HG02884 (cell line): ENCODE data around the gene SPOCK2.

ENCODE experiments used
- ATAC-seq: cut with Tn5 transposase; IDR thresholded peaks from one replicate; pipeline ENCODE4 v1.9.1; 2021; ENCODE audit warnings: mild to moderate bottlenecking, moderate library complexity; ENCODE audit not compliant: unreplicated experiment

SPOCK2 gene

DNA sequence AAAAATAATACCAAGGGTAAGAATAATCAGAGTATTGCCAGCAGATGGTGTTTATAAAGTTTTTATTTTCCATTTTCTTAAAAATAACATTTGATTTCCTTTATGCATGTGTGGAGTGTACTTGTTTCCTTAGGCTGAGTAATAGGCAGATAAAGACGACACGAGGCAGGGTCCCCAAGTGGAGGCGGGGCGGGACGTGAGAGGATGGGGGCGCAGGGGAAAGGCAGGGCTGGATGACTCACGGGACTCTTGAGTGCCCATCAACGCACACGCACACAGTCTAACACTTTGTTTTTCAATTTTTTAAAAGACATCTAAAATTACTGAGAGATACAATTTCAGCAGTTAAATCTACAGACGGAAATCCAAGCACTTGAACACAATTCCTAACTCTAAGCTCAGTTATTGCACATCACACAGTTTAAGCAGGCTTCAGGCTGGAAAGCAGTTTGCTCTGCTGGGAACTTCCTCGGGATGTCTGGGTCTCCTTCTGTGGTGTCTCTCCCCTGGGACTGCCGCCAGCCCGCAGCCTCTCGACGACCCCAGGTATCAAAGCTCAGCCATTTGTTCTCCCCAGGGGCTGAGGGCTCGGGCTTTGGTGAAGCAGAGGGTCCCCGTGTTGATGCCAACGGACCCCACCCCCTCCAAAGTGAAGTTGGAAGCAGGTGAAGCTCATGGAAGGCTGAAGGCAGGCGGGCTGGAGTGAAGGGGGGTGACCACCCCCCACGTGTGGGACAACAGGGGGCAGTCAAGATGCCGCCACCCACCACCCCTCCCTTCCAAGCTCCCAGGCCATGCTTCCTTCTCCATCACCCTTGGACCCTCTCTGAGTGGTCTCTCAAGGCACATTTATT lies 29.1 kb downstream of the SPOCK2 start:
- no peak for ATAC-seq

DNA sequence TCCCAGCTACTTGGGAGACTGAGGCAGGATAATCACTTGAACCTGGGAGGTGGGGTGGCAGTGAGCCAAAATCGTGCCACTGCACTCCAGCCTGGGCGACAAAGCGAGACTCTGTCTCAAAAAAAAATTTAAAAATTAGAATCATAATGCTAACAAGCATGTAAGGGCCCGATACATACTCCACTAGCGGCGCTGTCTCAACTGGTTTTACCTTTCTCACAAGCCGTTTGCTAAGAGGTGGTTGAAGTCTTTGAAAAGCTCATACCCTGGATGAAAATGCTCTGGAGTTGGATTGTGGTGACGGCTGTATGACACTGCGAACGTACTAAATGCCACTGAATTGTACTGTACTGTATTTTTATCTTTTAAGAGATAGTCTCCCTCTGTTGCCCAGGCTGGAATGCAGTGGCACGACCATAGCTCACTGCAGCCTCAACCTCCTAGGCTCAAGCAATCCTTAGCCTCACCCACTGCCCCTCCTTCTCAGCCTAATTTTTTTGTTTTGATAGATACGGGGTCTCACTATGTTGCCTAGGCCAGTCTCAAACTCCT lies 29.9 kb downstream of the SPOCK2 start:
- no peak for ATAC-seq

DNA sequence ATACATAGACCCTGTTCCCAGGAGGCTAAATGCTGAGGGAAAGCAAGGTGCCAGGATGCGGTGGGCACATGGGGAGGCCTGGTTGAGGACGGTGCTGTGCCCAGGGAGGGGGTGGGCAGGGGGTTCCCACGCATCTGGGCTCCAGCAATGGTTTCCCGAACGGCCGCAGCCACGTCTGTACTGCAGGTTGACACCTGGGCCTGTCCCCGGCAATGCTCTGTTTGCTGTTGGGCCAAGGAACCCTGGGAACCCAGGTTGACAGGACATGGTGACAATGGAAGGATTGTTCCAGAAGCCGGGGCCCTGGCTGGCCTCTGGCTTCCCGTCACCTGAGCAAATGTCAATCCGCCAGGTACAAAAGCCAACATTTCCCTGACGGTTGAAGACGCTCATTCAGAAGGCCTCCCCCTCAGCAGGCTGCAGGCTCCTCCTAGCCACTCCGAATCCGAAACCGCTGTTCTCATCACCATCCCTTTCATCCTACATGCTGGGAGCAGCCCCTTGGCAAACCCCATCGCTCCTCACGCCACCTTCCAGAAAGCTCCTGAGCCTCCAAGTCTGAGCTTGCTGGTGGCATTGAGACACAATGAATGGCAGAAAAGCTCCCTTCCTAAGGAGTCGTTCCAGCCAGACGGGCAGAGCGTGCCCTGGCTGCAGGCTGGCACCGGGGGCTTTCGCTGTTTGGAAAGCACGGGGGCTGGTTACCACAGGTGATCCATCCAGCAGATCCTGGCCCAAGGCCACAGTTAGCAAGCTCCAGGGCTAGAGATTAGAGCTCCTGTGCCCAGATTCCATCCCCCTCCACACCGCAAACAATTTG lies 31.2 kb downstream of the SPOCK2 start:
- no peak for ATAC-seq

DNA sequence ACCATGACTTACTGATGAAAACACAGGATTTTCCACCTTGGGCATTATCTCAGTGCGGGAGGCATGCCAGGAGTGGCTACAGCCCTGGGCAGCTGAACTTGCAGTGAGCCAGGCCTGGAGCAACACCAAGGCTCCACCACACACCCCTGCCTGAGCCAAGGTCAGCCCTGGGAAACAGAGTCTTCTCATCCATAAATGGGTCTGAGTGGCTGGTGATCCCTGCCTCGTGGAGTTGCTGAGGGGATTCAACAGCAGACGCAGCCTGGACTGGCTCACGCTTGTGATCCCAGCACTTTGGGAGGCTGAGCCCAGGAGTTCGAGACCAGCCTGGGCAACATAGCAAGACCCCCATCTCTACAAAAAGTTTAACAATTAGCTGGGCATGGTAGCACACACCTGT lies 32.2 kb downstream of the SPOCK2 start:
- ATAC-seq: no peak

DNA sequence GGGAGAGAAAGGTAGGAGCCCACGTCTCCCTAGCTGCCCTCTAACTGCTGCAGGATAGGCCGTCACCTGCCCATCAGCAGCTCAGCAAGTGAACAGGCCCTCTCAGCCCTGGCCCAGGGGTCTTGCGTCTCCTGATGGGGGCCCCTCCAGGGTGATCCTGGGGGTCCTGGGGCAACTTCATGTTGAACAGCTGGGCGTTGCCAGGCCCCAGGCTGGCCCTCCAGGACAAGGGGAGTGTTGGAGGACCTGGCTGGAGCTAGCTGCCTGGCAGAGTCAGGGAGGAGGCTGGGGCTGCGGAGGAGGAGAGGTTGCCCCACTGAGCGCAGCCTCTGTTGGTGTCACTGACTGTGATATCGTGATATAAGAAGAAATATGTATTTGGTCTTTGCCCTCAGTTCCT lies 34.7 kb downstream of the SPOCK2 start:
- no peak for ATAC-seq

DNA sequence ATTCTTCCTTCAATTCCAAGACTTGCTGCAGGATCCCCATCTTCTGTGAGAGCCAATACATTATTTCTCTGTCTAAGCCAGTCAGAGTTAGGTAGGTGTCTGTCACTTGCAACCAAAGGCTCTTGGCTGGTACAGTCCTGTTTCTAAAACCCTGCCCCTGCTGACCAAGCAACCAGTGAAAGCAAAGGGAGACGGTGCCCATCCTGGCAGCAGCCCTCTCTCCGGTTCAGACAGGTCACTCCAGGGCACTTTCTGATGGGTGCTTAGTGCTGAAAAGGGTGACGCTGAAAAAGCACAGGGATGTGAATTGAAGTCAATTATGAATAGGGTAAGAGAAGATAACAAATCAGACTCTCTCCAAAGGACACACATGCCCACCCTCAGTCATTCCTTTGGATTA lies 37.5 kb downstream of the SPOCK2 start:
- no peak for ATAC-seq

DNA sequence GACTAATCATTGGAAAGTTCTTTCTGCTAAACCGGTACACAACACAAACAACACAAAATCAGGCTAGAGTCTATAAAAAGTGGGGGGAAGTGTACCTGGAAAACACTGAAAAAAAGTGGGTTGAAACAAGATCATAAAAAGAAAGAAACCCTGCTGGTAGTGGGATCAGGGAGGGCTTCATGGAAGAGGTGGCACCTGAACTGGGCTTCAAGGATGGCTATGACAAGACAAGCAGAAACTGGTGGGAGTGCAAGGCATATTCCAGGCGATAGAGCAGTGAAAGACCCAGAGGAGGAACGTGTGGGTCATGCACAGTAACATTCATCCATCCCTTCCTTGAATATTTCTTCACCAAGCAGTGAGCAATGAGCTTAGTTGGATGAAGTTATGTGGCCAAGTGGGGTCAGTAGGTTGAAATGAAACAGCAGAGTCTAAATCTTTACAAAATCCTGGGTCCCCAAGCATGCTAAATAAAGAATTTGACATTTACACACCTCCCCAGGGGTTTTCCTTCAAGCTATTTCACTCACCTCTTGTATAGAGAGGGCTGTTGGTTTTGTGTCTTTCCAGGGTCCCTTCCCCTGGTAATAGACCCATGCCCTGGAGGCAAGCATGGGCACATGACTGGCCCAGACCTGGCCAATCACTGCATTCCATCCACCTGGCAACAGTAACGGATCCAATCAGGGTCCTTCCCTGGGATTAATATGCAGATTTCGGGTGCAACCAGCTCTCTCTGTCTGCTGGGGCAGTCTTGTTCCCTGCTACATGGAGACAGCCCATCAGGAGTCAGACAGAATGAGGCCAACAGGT lies 38.2 kb downstream of the SPOCK2 start:
- ATAC-seq: no peak

DNA sequence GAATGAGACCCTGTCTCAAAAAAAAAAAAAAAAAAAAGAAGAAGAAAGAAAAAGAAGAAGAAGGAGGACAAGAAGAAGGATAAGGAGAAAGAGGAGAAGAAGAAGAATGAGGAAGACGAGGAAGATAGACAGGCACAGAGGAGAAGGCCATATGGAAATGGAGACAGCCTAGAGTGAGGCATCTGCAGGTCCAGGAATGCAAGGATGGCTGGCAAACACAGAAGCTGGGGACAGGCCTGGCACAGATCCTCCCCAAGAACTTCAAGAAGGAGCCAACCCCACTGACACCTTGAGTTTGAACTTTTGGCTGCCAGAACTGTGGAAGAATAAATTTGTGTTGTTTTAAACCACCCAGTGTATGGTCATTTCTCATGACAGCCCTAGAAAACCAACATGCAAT lies 38.9 kb downstream of the SPOCK2 start:
- ATAC-seq: no peak

DNA sequence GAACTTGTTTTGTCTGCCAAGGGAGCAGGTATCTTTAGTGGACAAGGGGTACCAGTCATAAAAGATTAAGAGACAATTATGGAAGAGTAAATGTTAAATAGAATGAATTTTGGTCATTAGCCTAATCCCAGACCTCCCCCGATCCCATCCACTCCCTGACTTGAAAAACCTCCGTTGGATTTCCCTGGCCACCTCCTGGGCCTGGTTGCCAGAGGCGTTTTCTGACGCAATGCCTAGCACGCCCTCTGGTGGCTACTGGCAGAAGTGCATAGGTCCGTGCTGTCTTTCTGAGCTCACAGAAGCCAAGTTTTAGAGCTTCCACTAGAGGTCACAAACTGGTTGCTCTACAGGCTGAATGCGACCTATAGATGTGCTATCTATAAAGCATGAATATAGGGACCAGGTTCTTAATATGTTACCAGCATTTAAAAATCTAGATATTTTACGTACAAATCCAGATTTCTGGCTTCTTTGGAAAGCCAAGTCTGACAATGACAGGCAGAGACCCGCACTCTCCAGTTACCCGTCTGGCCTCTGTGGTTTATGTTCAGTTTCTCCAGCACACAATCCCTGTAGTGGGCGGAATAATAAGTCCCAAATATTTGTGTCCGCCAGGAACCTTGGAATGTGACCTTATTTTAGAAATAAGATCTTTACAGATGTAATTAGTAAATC lies 39.8 kb downstream of the SPOCK2 start:
- ATAC-seq: no peak

DNA sequence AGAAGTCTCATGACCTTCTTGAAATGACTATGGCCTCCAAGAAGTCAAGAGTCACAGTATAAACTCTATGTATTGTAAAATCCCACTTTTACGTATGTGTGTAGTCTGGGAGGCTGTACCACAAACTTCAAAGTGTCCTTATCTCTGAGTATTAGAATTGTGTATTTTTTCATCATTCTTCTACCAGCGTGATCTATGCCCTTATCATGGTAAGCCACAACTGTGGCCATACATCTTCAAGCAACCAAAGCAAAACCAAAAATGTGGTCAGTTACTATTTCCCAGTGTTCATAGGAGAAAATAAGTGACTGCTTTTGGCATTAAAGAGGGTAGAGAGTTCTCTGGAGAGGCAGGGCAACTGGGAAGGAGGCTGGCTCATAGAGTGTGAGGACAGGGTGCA lies 42.8 kb downstream of the SPOCK2 start:
- no peak for ATAC-seq

DNA sequence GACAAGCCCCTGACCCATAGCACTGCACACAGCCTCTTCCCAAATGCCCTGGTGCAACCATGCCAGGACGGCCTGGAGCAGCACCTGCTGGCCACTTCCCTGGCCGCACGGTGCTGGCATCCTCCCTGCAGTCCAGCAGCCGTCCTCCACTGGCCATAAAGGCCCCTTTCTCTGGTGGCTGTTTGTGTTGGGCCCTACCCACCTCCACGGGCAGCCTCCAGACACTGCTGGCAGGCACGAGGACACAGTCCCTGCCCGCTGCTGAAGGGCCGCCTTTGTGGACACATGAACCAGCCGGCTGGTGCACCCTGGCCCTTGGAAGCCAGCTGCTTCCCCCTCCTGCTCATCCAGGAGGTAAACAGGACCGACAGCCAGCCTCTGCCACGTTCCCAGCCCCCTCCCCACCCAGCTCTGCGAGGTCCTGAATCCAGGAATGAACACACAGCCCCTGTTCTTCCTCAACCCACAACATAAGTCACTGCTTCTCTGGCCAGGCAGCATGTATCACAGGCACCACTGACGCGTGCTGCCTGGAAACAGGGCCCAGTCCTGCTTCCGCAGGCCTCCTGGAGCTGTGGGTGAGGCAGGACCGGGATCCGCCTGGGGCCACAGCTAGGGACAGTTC lies 43.8 kb downstream of the SPOCK2 start:
- no peak for ATAC-seq

DNA sequence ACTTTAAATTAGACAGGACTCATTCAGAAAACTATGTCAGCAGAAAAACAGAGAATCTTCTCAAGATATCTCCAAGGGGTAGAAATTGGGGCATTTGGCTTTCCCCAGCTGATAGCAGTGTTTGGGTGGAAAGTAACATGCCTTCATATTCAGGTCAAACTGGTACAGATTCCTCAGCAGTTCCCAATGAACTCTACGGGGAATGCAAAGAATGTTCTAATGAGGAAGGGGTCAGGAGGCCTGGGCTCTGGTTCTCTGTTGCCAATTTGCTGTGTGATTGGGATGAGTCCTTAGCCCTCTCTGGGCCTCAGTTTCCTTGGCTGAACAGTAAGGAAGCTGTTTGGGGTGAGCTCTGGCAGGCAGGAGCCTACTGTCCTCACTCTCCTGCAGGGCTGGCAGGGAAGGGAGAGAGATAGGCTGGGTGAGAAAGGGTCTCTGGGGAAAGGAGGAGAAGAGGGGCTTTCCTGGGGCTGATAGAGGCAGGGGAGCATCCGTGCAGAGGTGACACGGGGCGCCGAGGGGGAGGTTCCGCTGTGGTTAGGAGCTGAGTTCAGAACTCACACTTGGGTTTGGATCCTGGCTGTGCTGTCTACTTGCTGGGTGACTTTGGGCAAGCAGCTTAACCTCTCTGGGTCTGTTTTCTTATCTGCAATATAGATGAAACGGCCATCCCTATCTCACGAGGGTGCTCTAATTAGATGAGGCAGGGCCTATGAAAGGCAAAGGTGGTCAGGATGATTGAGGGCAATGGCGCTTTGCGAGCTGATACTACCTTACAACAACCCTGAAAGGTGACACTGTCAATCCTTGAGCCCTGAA lies 45.1 kb downstream of the SPOCK2 start:
- ATAC-seq: no peak

DNA sequence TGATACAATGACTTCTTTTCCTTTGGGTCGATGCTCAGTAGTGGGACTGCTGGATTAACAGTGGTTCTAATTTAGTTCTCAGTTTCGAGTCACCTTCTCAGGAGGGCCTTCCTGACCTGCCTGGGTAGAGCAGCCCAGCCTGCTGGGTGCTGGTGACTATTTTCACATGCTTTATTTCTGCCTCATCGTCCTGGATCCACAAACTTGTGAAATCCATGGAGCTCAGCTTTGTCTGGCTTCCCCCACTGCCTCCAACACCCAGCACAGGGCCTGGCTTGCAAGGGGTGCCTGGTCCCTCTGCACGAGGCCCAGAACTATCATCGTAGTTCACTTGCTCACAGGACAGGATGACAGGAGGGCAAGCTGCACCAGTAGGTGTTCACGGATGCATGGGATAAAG lies 46.9 kb downstream of the SPOCK2 start:
- no peak for ATAC-seq

DNA sequence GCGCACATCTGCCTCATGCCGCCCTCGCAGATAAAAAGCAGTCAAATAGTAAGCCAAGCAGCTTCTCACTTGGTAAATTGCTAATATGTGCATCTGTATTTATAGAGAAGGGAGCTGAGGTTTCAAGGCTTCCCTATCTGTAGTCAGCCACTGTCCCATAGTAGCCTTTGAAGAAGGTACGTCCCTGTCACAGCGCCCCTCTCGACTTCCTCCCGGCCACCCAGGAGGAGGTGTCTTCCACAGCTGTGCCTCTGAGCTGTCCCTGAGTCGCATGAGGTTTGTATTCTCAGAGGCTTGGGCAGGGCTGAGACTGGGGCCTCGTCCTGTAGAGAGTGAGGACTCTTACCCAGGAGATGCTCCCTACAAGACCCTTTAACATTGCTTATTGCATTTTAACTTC lies 49.0 kb downstream of the SPOCK2 start:
- no peak for ATAC-seq

DNA sequence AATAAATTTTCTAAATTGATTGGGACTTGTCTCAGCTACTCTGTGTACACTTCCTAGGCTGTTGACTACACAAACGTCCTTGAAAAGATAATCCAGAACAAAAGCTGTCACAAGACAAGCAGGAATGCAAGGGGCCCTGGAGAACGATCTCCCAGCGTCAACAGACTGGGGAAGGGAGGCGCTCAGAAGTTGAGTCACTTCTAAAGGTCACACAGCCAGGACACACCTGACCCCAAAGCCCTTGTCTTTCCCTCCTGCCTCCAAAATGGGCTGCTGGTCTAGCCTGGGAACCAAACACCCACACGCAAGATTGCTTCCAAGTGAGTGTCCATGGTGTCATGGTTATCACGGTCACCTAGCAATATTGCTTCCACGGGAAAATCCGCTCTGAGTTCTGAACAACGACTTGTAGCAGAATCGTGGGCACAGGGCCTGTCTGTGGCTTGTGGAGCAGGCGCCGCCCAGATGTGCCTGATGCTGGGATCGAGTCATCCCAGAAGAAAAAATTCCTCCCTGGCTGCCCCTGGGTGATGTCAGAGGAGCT lies 49.8 kb downstream of the SPOCK2 start:
- ATAC-seq: no peak

DNA sequence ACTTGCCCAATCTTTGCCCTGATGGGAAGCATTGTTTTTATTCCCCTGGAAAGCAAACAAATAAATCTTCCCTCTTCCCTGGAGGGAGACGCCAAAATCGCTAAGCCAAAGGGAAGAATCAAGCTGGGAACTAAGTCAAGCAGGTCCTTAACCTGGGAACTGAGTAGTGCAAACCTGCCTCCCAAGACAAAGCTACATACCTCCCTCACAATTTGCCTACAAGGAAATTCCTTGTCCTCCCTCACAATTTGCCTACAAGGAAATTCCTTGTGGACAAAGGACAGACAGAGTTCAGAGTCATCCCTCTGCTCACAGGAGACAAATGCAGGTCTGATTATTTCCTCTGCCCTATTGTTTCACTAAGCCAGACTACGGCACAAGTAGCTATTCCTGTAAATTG lies 50.5 kb downstream of the SPOCK2 start:
- no peak for ATAC-seq

DNA sequence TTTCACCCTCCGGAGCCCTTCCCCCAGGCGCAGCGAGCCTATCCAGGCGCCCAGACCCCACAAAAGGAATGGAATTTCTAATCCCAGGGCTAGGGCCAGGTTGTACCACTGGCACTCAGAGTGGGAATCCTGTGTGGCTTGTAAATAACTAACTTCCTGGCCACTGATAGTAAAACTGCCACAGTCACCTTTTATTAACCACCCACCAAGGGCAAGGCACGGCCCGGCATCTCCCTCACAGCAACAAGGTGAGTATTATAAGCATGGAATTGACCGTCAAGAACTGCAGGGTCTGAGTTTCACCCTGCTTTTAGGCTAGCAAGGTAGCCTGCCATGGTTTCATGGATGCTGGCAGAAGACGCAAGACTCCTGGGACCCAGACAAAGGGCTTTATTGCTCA lies 51.1 kb downstream of the SPOCK2 start:
- no peak for ATAC-seq

DNA sequence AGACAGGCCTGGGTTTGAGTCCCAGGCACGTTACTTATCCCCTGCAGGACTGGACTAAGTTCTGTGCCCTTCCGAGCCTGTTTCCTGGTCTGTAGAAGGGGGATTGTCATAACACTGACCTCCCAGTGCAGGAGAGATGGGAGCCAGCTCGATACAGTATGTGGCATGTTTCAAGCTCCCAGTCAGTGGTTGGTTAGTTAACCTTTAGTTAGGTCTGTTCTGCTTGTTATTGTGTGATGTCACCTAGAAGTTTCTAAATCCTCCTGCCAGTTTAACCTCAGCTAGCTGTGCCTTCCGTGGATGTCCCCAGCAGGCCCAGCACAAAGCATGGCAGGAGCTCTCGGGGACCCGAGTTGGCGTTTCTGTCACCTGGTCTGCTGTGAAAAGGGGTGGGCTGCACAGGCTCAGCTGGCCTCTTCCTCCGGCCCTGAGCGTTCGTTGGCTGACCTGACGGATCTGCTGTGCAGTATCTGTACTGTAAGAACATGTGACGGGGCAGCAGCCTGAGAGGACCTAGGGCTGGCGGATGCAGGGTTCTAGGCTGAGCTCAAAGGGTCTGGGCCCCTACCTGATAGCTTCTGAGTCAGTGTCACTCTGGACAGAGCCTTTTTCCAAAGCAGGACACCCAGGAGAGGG lies 53.0 kb downstream of the SPOCK2 start:
- ATAC-seq: no peak

DNA sequence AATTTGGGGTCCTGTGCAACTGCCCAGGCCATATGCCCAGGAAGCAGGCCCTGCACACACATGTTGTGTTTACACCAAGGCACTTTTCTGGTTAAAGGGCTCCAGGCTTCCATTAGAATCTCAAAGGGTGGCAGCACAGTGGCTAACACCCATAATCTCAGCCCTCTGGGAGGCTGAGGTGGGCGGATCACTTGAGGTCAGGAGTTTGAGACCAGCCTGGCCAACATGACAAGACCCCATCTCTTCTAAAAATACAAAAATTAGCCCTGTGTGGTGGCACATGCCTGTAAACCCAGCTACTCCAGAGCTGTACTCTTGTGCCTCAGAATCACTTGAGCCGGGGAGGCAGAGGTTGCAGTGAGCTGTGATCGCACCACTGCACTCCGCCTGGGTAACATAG lies 53.6 kb downstream of the SPOCK2 start:
- ATAC-seq: no peak
